C1 segment of cervical spinal cord (tissue), 14 donors: ENCODE data around the gene HMX1.

ENCODE experiments used
- DNase-seq, 14 donors: peaks; one replicate each; lab custom pipeline; 2025; lab: John Stamatoyannopoulos, UW

HMX1 gene

GRCh38 chr4:8869002-8869897, 2.4 kb downstream of the HMX1 start:
- no peak for DNase-seq

GRCh38 chr4:8868321-8869001, 3.2 kb downstream of the HMX1 start:
- no peak for DNase-seq

- no peak for DNase-seq
Observed at GRCh38 chr4:8867624-8868320, 3.9 kb downstream of the HMX1 start.

GRCh38 chr4:8866828-8867623, 4.6 kb downstream of the HMX1 start:
- no peak for DNase-seq

- no peak for DNase-seq
Observed at GRCh38 chr4:8866421-8866820, 5.2 kb downstream of the HMX1 start.

GRCh38 chr4:8865681-8866310, 5.8 kb downstream of the HMX1 start:
- no peak for DNase-seq

- no peak for DNase-seq
Observed at GRCh38 chr4:8864912-8865680, 6.5 kb downstream of the HMX1 start.

GRCh38 chr4:8863686-8864682, 7.7 kb downstream of the HMX1 start:
- DNase-seq: no peak

- DNase-seq: no peak
Observed at GRCh38 chr4:8862800-8863685, 8.6 kb downstream of the HMX1 start.

- no peak for DNase-seq
Observed at GRCh38 chr4:8862334-8862733, 9.3 kb downstream of the HMX1 start.

GRCh38 chr4:8861576-8862295, 9.9 kb downstream of the HMX1 start:
- DNase-seq: no peak

GRCh38 chr4:8860892-8861575, 10.6 kb downstream of the HMX1 start:
- DNase-seq: no peak

- no peak for DNase-seq
Observed at GRCh38 chr4:8860096-8860891, 11.3 kb downstream of the HMX1 start.

GRCh38 chr4:8859550-8860095, 12.0 kb downstream of the HMX1 start:
- DNase-seq: no peak

GRCh38 chr4:8858701-8859210, 12.9 kb downstream of the HMX1 start:
- DNase-seq: no peak
